ENCODE data around the gene SLC39A12. TPM values are rescaled to one million over a fixed set of nuclear protein-coding genes. Genes with fewer than 3 reads are reported as not detected.
A peak's percentile ranks its signal among the peaks of the same experiment; 100 is the strongest.

Gene SLC39A12
- total RNA-seq, 1 donor from 2014 or later = not detected

- H3K36me3 ChIP-seq (ENCODE audit: insufficient read depth, low read length) = no peaks in the 10 kb centered on the region
- Mint-ChIP-seq H3K27me3 (ENCODE audit: low read depth, unreplicated experiment) (no peaks in the 10 kb centered on the region), H3K4me3 (ENCODE audit: unreplicated experiment) (no peak overlapping the region), H3K36me3 (ENCODE audit: low read depth, unreplicated experiment) (no peaks in the 10 kb centered on the region), H3K4me1 (ENCODE audit: low read depth, unreplicated experiment) (no peaks in the 10 kb centered on the region), H3K9me3 (ENCODE audit: unreplicated experiment) (peaks cover 5% of the 10 kb centered on the region), H3K27ac (ENCODE audit: unreplicated experiment) (no peak overlapping the region)
- FAIRE-seq (no peak), DNase-seq (ENCODE audit: low read depth) (no peak)
- H2AFZ ChIP-seq (ENCODE audit: low read depth, low read length) = no peak overlapping the region
- TF ChIP-seq CTCF (IDR thresholded peaks at IDR 0.05; ENCODE audit: insufficient read depth, low read depth, low read length) (no peak), EZH2 (IDR thresholded peaks at IDR 0.05; ENCODE audit: insufficient read depth, low read length) (no peak)
- H3K79me2 ChIP-seq (ENCODE audit: insufficient read depth, low read length) = no peaks in the 10 kb centered on the region
- no peaks in the 10 kb centered on the region for H3K9me3 ChIP-seq (ENCODE audit: insufficient read depth, low read depth, low read length)
- no peaks in the 10 kb centered on the region for H4K20me1 ChIP-seq (ENCODE audit: insufficient read depth, low read length)
- no peak overlapping the region for H3K27ac ChIP-seq (ENCODE audit: low read depth, low read length)
- H3K9ac ChIP-seq (ENCODE audit: low read length) = no peak overlapping the region
- no peaks in the 10 kb centered on the region for H3K27me3 ChIP-seq (ENCODE audit: insufficient read depth, low read length)
- H3K4me2 ChIP-seq (ENCODE audit: low read length) = no peak overlapping the region
- no peaks in the 10 kb centered on the region for H3K4me1 ChIP-seq (ENCODE audit: insufficient read depth, low read length)
- H3K4me3 ChIP-seq (ENCODE audit: insufficient read depth, low read depth, low read length) = no peak overlapping the region
Observed at GRCh38 chr10:17915181-17915580, 36.5 kb upstream of the SLC39A12 start.

- Histone ChIP-seq H3K36me3 (ENCODE audit: insufficient read depth, low read length) (no peaks in the 10 kb centered on the region), H2AFZ (ENCODE audit: low read depth, low read length) (no peak overlapping the region), H3K79me2 (ENCODE audit: insufficient read depth, low read length) (no peaks in the 10 kb centered on the region), H3K4me2 (ENCODE audit: low read length) (no peak overlapping the region), H3K27me3 (ENCODE audit: insufficient read depth, low read length) (no peaks in the 10 kb centered on the region), H3K4me1 (ENCODE audit: insufficient read depth, low read length) (peaks cover 4% of the 10 kb centered on the region), H4K20me1 (ENCODE audit: insufficient read depth, low read length) (no peaks in the 10 kb centered on the region), H3K9me3 (ENCODE audit: insufficient read depth, low read depth, low read length) (no peaks in the 10 kb centered on the region), H3K27ac (ENCODE audit: low read depth, low read length) (no peak overlapping the region), H3K9ac (ENCODE audit: low read length) (no peak overlapping the region), H3K4me3 (ENCODE audit: insufficient read depth, low read depth, low read length) (no peak overlapping the region)
- no peaks in the 10 kb centered on the region for H3K4me1 Mint-ChIP-seq (ENCODE audit: low read depth, unreplicated experiment)
- H3K9me3 Mint-ChIP-seq (ENCODE audit: unreplicated experiment) = peaks cover 3% of the 10 kb centered on the region
- no peak overlapping the region for H3K27ac Mint-ChIP-seq (ENCODE audit: unreplicated experiment)
- TF ChIP-seq EZH2 (IDR thresholded peaks at IDR 0.05; ENCODE audit: insufficient read depth, low read length) = no peak
- TF ChIP-seq CTCF (IDR thresholded peaks at IDR 0.05; ENCODE audit: insufficient read depth, low read depth, low read length) = no peak
- no peak overlapping the region for H3K4me3 Mint-ChIP-seq (ENCODE audit: unreplicated experiment)
- peak; percentile 66 for FAIRE-seq
- H3K36me3 Mint-ChIP-seq (ENCODE audit: low read depth, unreplicated experiment) = no peaks in the 10 kb centered on the region
- no peaks in the 10 kb centered on the region for H3K27me3 Mint-ChIP-seq (ENCODE audit: low read depth, unreplicated experiment)
- DNase-seq (ENCODE audit: low read depth) = no peak
Observed at GRCh38 chr10:17918187-17918903, 33.4 kb upstream of the SLC39A12 start.

DNA sequence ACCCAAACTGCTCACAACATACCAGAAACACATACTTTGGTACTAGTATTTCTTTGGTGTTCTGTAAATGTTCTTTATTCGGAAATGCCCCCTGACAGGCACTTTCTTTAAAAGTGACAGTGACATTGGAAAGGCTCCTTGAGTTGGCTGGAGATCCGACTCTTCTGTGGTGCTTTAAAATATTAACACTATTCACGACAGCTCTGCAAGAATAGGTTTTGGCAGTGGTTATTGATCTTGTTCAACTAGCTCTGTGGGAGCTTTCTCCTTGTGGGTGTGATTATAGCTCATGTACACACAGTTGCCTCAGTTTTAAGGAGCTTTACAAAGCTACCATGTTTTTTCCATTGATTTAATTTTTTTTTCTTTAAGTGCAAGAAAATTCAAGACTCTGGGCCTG, 30.3 kb upstream of the SLC39A12 start:
- Histone ChIP-seq H3K36me3 (ENCODE audit: insufficient read depth, low read length) (no peaks in the 10 kb centered on the region), H3K79me2 (ENCODE audit: insufficient read depth, low read length) (no peaks in the 10 kb centered on the region), H3K4me3 (ENCODE audit: insufficient read depth, low read depth, low read length) (no peak overlapping the region), H3K27ac (ENCODE audit: low read depth, low read length) (no peak overlapping the region), H3K4me1 (ENCODE audit: insufficient read depth, low read length) (peaks cover 13% of the 10 kb centered on the region), H4K20me1 (ENCODE audit: insufficient read depth, low read length) (no peaks in the 10 kb centered on the region), H3K9me3 (ENCODE audit: insufficient read depth, low read depth, low read length) (no peaks in the 10 kb centered on the region), H2AFZ (ENCODE audit: low read depth, low read length) (no peak overlapping the region), H3K27me3 (ENCODE audit: insufficient read depth, low read length) (no peaks in the 10 kb centered on the region), H3K4me2 (ENCODE audit: low read length) (no peak overlapping the region), H3K9ac (ENCODE audit: low read length) (no peak overlapping the region)
- H3K4me1 Mint-ChIP-seq (ENCODE audit: low read depth, unreplicated experiment) = peaks cover 4% of the 10 kb centered on the region
- TF ChIP-seq EZH2 (IDR thresholded peaks at IDR 0.05; ENCODE audit: insufficient read depth, low read length) (no peak), CTCF (IDR thresholded peaks at IDR 0.05; ENCODE audit: insufficient read depth, low read depth, low read length) (no peak)
- peaks cover 8% of the 10 kb centered on the region for H3K9me3 Mint-ChIP-seq (ENCODE audit: unreplicated experiment)
- H3K36me3 Mint-ChIP-seq (ENCODE audit: low read depth, unreplicated experiment) = no peaks in the 10 kb centered on the region
- H3K4me3 Mint-ChIP-seq (ENCODE audit: unreplicated experiment) = no peak overlapping the region
- H3K27me3 Mint-ChIP-seq (ENCODE audit: low read depth, unreplicated experiment) = no peaks in the 10 kb centered on the region
- FAIRE-seq (no peak), DNase-seq (ENCODE audit: low read depth) (no peak)
- no peak overlapping the region for H3K27ac Mint-ChIP-seq (ENCODE audit: unreplicated experiment)
